Astrocyte of the cerebellum (primary cell): Measurements from ENCODE around the gene GCN1.

ENCODE experiments used
- DNase-seq: peaks from one replicate; pipeline ENCODE4 v3.0.0-alpha.2; 2011; ENCODE audit warnings: low read depth
- H3K4me3 ChIP-seq: 2 replicates; pipeline ENCODE4 v1.5.1; 2011; ENCODE audit warnings: mild to moderate bottlenecking, low read depth, low read length, moderate library complexity
- CTCF ChIP-seq: IDR thresholded peaks from 2 replicates; pipeline ENCODE4 v1.5.1; 2012; ENCODE audit warnings: low read length, low read depth, moderate library complexity, mild to moderate bottlenecking; ENCODE audit errors: missing control alignments
- in situ Hi-C: cut with HindIII; loops from 2 replicates; pipeline ENCODE4 v1.10.0; 2017; ENCODE audit warnings: low sequenced_read_pairs

The GCN1 gene

DNA sequence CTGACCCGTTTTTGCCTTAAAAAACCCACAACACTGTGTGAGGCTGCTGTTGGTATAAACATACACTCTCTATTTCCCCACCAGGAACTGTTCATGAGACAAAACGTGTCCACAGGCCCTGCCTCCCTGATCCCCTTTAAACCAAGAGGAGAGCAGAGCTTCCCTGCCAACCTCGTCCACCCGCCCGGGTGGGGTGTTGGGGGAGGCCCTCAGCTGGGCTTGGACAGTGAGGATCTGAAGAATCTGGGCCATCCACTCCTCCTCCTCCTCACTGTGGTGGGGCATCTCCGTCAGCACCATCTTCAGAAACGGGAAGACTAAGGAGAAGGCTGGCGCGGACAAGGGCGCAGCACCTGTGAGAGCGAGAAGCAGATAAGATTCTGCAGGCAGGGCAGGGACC is 36.8 kb downstream of the GCN1 start:
- in situ Hi-C loops = no loop called here
- no peak for DNase-seq

DNA sequence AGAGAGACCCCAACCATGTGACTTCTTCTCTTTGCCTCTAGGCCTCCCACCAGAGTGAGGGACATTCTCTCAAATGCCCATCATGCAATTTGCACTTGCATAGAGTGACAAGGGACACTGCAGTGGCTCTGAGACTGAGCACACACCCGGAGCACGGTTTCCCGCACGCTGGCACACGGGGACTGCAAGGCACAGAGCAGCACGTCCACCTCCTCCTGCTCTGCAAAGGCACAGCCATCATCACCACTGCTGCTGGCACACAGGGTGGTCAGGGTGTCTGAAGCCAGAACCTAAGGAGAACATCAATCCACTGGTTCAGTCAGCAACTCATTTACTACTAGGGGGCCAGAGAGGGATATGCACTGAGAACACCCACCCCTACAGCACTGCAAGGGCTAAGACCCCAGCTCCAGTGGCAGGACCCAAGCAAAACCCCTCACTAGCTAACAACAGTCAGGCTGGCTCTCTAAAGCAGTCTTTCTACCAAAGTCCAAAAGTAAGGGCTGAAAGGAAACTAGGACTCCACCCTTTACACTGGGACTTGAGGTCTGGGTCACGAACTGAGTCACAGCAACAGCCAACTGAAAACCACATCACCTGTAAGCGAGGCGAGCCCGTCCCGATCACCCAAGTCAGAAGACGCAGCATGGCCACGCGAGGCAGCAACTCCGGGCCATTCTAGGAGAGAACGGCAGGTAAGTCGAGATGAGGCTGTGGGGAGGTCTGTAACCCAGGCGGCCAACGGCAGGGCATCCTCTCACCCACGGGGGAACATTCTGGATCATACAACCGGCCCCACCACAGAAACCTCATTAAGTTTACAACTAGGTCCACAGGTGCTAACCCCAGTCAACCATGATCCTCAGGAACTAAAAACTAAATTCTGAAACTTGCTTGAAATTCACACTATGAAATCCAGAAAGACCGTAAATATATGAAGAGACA is 37.9 kb downstream of the GCN1 start:
- DNase-seq = no peak
- H3K4me3 ChIP-seq = no peak overlapping the region
- TF ChIP-seq CTCF = no peak
- in situ Hi-C loops = no loop called here

More for the DNA sequence above, 36.8 kb downstream of the GCN1 start:
- TF ChIP-seq CTCF = no peak
- H3K4me3 ChIP-seq = no peak overlapping the region

DNA sequence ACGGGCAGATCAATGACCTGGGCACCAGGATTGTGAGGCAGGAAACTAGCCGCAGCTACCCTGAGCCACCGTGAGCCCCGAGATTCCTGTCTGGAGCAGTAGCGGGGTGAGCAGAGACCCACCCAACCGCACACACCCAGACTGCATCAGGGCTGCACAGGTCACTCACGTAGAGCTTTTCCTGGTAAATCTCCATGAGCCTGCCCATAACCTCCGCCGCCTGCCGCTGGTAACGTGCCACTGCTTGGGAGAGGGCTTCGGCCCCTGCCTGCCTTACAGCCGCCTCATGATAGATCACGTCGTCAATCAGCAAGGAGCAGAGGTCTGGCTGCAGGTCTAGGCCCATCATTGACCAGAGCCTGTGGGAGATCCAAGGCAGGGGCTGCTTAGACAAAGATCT is 39.4 kb downstream of the GCN1 start:
- no peak overlapping the region for H3K4me3 ChIP-seq
- TF ChIP-seq CTCF = no peak
- in situ Hi-C loops = no loop called here
- no peak for DNase-seq

DNA sequence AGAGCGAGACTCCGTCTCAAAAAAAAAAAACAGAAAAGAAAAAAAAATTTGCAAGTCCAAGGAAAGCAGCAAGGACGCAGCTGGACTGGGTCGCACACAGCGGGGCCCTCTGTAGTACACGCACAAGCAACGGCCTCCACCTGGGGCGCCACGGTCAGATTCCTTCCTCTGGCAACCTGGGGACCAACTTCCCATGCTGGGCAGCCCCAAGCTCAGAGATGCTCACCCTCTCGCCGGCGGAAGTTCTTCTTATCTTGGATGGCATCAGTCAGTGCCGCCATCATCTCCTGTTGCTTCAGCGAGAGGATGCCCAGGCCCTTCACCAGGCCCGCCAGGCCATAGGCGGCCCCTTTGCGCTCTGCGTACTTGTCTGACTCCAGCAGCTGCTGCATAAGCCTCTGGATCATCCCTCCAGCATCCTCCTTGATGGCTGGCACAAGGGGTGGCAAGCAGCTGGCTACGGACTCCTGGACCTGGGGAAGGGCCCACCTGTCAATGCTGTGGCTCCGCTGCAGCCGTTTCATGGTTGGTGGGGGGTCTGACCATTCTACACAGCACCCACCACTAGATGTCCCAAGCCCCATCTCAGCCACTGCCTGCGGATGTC is 43.5 kb downstream of the GCN1 start:
- in situ Hi-C loops = no loop called here
- no peak overlapping the region for H3K4me3 ChIP-seq
- no peak for DNase-seq
- TF ChIP-seq CTCF = no peak

DNA sequence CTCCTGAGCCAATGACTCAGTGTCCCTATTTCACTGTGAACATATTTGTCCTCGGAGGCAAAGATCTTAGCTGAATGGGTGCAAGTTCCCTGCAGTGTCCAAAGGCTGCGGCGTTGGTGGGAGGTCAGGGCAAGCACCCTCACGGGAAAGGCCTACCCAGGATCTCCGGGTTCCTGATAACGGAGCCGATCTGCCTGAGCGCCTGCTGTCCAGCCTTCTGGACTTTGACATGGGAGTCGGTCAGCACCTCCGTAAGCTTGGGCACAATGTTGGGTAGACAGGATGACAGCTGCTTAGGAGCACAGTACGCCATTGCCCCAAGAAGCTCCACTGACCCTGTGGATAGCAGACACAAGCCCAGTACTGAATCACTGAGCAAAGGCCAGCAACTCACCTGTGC is 46.5 kb downstream of the GCN1 start:
- in situ Hi-C loops = no loop called here
- DNase-seq = no peak

DNA sequence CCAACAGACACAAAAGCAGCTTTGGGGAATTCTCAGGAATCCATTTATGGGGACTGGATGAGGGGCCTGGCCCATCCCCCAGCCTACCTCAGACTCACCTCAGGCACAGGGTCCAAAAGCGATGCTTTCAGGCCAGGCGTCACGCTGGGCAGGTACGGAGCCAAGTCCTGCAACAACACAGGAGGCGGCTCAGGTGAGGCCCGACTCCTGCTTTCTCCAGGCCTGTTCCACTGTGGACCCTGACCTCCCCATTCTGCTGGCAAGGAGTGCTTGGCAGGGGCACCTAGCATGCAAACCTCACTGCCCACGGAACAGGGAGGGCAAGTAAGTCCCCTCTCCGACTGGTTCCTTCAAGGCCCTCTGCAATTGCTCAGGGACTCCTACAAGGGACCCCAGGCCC is 49.4 kb downstream of the GCN1 start:
- in situ Hi-C loops = no loop called here
- no peak for DNase-seq
- TF ChIP-seq CTCF = no peak
- no peak overlapping the region for H3K4me3 ChIP-seq

More for the DNA sequence above, 46.5 kb downstream of the GCN1 start:
- TF ChIP-seq CTCF = no peak
- no peak overlapping the region for H3K4me3 ChIP-seq
